Loucy (cell line): ENCODE results near the gene NEO1.

Experiments used
- H2AFZ ChIP-seq: fragments of 200-600 bp; sonication (generic); 2 replicates; pipeline ENCODE4 v1.6.0; 2016; ENCODE audit warnings: antibody characterized with exemption, mild to moderate bottlenecking, low read length, moderate library complexity
- H3F3A ChIP-seq: fragments of 200-600 bp; 2 replicates; pipeline ENCODE4 v1.6.0; 2016; ENCODE audit warnings: antibody characterized with exemption, low read depth, mild to moderate bottlenecking
- H3K27me3 ChIP-seq: fragments of 200-600 bp; sonication (generic); 2 replicates; pipeline ENCODE4 v1.6.1; 2014; ENCODE audit warnings: low read length, mild to moderate bottlenecking; ENCODE audit not compliant: insufficient read depth, poor library complexity, severe bottlenecking
- H3K36me3 ChIP-seq: fragments of 200-600 bp; sonication (generic); 2 replicates; pipeline ENCODE4 v1.6.1; 2016; ENCODE audit warnings: low read length; ENCODE audit not compliant: insufficient read depth
- H3K4me1 ChIP-seq: fragments of 200-600 bp; sonication (generic); 2 replicates; pipeline ENCODE4 v1.5.1; 2014; ENCODE audit warnings: low read length, mild to moderate bottlenecking; ENCODE audit not compliant: insufficient read depth, poor library complexity, severe bottlenecking
- H3K4me2 ChIP-seq: fragments of 200-600 bp; sonication (generic); 2 replicates; pipeline ENCODE4 v1.6.0; 2014; ENCODE audit warnings: antibody characterized with exemption, low read length, low read depth, mild to moderate bottlenecking; ENCODE audit not compliant: poor library complexity, severe bottlenecking
- H3K4me3 ChIP-seq: fragments of 200-600 bp; sonication (generic); 2 replicates; pipeline ENCODE4 v1.5.1; 2014; ENCODE audit warnings: low read length, mild to moderate bottlenecking, mixed read lengths; ENCODE audit not compliant: poor library complexity, severe bottlenecking
- H3K79me2 ChIP-seq: fragments of 200-600 bp; sonication (generic); 2 replicates; pipeline ENCODE4 v1.6.1; 2014; ENCODE audit warnings: low read length; ENCODE audit not compliant: insufficient read depth
- H3K9ac ChIP-seq: fragments of 200-600 bp; sonication (generic); 2 replicates; pipeline ENCODE4 v1.6.0; 2014; ENCODE audit warnings: mild to moderate bottlenecking, low read depth, low read length, moderate library complexity; ENCODE audit not compliant: poor library complexity, severe bottlenecking
- H3K9me2 ChIP-seq: fragments of 200-600 bp; sonication (generic); replicated peaks from 2 replicates; pipeline ENCODE4 v1.6.1; 2016; ENCODE audit warnings: low read depth, low read length, mixed read lengths
- H3K9me3 ChIP-seq: fragments of 200-600 bp; sonication (generic); 2 replicates; pipeline ENCODE4 v1.6.1; 2014; ENCODE audit warnings: mild to moderate bottlenecking, antibody characterized with exemption, low read length, low read depth; ENCODE audit not compliant: insufficient read depth
- H4K20me1 ChIP-seq: fragments of 200-600 bp; sonication (generic); 2 replicates; pipeline ENCODE4 v1.6.0; 2014; ENCODE audit warnings: antibody characterized with exemption, low read length, mild to moderate bottlenecking; ENCODE audit not compliant: insufficient read depth, poor library complexity, severe bottlenecking
- CTCF ChIP-seq: fragments of 200-600 bp; sonication (generic); conservative IDR thresholded peaks from 2 replicates; pipeline ENCODE4 v1.5.1; 2014; ENCODE audit warnings: mild to moderate bottlenecking, antibody characterized with exemption, low read length
- EZH2phosphoT487 ChIP-seq: fragments of 200-600 bp; IDR thresholded peaks from 2 replicates; pipeline ENCODE4 v1.6.1; 2018; ENCODE audit warnings: antibody characterized with exemption, mild to moderate bottlenecking, moderate library complexity, borderline replicate concordance

The NEO1 gene

DNA sequence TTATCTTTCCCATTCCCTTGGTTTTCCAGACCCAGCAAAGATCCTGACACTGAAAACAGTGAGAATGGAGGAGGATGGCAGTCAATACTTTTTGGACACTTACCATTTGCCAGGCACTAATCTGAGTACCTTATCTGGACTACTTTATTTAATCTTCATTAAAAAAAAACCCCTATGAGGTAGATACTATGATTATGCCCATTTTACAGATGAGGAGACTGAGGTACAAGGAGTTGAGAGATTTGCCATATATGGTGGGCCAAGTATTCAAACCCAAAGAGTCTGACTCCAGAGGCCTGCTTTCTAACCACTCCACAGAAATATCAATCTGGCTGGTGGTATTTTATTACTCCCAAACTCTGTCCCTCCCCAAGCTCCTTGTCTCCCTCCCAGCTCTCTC lies 296.9 kb downstream of the NEO1 start:
- H3K27me3 ChIP-seq, result no peaks in the 10 kb centered on the region
- no peaks in the 10 kb centered on the region for H3K4me1 ChIP-seq
- no peaks in the 10 kb centered on the region for H4K20me1 ChIP-seq
- H3K9me2 ChIP-seq, result no peaks in the 10 kb centered on the region
- TF ChIP-seq EZH2phosphoT487 (no peak), CTCF (no peak)
- H3K9ac ChIP-seq, result no peak overlapping the region
- H3K4me2 ChIP-seq, result no peak overlapping the region
- H3K4me3 ChIP-seq, result no peak overlapping the region
- H3K36me3 ChIP-seq, result no peaks in the 10 kb centered on the region
- no peaks in the 10 kb centered on the region for H3K9me3 ChIP-seq
- H3K79me2 ChIP-seq, result no peaks in the 10 kb centered on the region
- H2AFZ ChIP-seq, result no peak overlapping the region
- H3F3A ChIP-seq, result no peaks in the 10 kb centered on the region

- Histone ChIP-seq H4K20me1 (no peaks in the 10 kb centered on the region), H3K4me3 (no peak overlapping the region), H3K9me2 (no peaks in the 10 kb centered on the region), H3K4me2 (no peak overlapping the region), H3F3A (no peaks in the 10 kb centered on the region), H3K4me1 (no peaks in the 10 kb centered on the region), H3K27me3 (no peaks in the 10 kb centered on the region), H2AFZ (no peak overlapping the region), H3K36me3 (no peaks in the 10 kb centered on the region), H3K9ac (no peak overlapping the region), H3K9me3 (no peaks in the 10 kb centered on the region), H3K79me2 (no peaks in the 10 kb centered on the region)
- TF ChIP-seq EZH2phosphoT487 (no peak), CTCF (no peak)
These were observed 299.8 kb downstream of the NEO1 start for GRCh38 chr15:73352082-73352481.

DNA sequence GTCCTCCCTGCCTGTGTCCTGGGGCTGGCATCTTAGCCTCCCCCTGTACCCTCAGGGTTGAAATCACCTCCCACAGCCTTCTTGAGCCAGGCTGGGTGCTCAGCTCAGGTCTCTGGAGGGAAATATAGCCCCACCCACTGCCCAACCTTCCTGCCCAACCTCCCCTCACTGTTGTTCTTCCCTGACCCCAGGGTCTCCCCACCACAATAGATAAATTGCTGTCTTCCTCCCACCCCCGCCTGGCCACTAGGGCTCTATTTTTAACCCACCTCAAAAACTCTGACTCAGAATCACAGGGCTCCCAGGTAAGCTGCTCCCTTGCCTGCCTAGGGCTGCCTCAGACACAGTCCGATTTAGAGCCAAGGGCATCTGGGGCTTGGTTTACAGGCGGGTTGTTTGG lies 301.5 kb downstream of the NEO1 start:
- no peaks in the 10 kb centered on the region for H3K9me2 ChIP-seq

GRCh38 chr15:73354241-73354640 lies 302.0 kb downstream of the NEO1 start:
- Histone ChIP-seq H3K4me1 (no peaks in the 10 kb centered on the region), H3K79me2 (no peaks in the 10 kb centered on the region), H3K27me3 (no peaks in the 10 kb centered on the region), H3K9me3 (no peaks in the 10 kb centered on the region), H4K20me1 (no peaks in the 10 kb centered on the region), H3F3A (no peaks in the 10 kb centered on the region), H3K4me2 (no peak overlapping the region), H3K36me3 (no peaks in the 10 kb centered on the region), H3K4me3 (no peak overlapping the region), H3K9me2 (no peaks in the 10 kb centered on the region), H2AFZ (no peak overlapping the region), H3K9ac (no peak overlapping the region)
- no peak for TF ChIP-seq EZH2phosphoT487
- no peak for TF ChIP-seq CTCF

More for the DNA sequence above, 301.5 kb downstream of the NEO1 start:
- H3K27me3 ChIP-seq, result no peaks in the 10 kb centered on the region
- no peak overlapping the region for H2AFZ ChIP-seq
- no peak overlapping the region for H3K4me3 ChIP-seq
- no peak overlapping the region for H3K4me2 ChIP-seq
- H4K20me1 ChIP-seq, result no peaks in the 10 kb centered on the region
- no peak for TF ChIP-seq EZH2phosphoT487
- no peaks in the 10 kb centered on the region for H3F3A ChIP-seq
- H3K36me3 ChIP-seq, result no peaks in the 10 kb centered on the region
- no peaks in the 10 kb centered on the region for H3K79me2 ChIP-seq
- H3K4me1 ChIP-seq, result no peaks in the 10 kb centered on the region
- no peak overlapping the region for H3K9ac ChIP-seq
- no peaks in the 10 kb centered on the region for H3K9me3 ChIP-seq
